Suppressor macrophage treated with lipopolysaccharide for 1 hour (primary cell): ENCODE results near the gene PRC1.

Experiments
- DNase-seq, 3 donors: peaks; one replicate each; pipeline ENCODE4 v3.0.0-alpha.2; 2020 to 2022

Gene PRC1

GRCh38 chr15:90953947-90954711 lies 40.2 kb downstream of the PRC1 start:
- no peak for DNase-seq

- DNase-seq, result no peak
Measured at GRCh38 chr15:90952901-90953677, 41.2 kb downstream of the PRC1 start.

GRCh38 chr15:90950676-90951075 lies 43.7 kb downstream of the PRC1 start:
- no peak for DNase-seq

DNA sequence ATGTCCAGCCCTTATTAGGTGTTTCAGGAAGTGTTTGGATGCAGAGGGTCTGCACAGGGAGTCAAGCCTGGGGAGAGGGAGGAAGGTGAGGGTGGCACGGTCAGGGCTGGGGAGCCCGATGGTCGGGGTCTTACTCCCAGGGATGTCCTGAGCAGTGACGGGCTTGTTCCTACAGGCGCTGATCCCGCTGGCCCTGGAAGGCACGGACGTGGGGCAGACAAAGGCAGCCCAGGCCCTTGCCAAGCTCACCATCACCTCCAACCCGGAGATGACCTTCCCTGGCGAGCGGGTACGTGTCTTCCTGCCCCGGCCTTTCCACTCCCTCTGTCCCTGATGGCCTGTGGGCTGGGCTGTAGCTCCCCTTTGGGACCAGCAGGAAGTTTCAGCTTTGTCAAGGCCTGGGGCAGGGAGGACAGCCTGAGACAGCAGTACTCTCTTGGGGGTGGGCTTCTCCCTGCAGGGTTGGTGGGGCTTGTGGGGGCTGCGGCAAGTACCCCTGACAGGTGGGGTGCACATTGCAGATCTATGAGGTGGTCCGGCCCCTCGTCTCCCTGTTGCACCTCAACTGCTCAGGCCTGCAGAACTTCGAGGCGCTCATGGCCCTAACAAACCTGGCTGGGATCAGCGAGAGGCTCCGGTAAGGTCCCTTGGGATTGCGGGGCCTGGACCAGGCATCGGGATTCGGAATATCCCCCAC lies 44.2 kb downstream of the PRC1 start:
- DNase-seq, result no peak

- DNase-seq, result no peak
Measured at GRCh38 chr15:90948506-90948905, 45.8 kb downstream of the PRC1 start.

- no peak for DNase-seq
Measured at GRCh38 chr15:90947577-90948357, 46.6 kb downstream of the PRC1 start.

DNA sequence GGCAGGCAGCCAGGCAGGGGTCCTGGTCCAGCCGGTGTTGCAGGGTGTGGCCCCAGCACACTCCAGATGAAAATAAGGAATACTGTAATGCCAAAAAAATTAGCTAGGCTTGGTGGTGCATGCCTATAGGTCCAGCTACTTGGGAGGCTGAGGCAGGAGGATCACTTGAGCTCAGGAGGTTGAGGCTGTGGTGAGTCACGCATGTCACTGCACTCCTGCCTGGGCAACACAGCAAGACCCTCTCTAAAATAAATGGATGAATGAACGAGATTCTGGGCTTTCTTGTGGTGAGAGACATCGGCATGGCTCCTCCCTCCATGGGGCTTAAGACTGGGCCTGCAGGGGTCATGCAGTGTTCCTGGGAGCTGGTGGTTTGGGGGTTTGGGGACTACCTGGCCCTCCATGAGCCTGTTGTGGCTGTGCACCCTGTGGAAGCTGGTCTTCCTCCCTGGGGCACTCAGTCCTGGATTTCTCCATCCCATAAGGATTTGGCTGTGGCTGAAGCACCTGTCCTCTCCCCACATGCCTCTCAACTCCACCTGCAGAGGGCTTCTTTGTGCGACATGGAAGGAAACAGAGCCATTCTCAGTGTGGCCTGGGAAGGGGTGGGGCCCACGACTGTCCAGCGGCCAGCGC lies 47.3 kb downstream of the PRC1 start:
- DNase-seq, result no peak

- no peak for DNase-seq
Measured at GRCh38 chr15:90946538-90946937, 47.8 kb downstream of the PRC1 start.

- peak in 2 of 3 donors; percentile 24 to 47 for DNase-seq
Measured at GRCh38 chr15:90945091-90945490, 49.2 kb downstream of the PRC1 start.

GRCh38 chr15:90942354-90943120 lies 51.8 kb downstream of the PRC1 start:
- no peak for DNase-seq

- no peak for DNase-seq
Measured at GRCh38 chr15:90941038-90941437, 53.3 kb downstream of the PRC1 start.

GRCh38 chr15:90939756-90940155 lies 54.6 kb downstream of the PRC1 start:
- DNase-seq, result no peak

DNA sequence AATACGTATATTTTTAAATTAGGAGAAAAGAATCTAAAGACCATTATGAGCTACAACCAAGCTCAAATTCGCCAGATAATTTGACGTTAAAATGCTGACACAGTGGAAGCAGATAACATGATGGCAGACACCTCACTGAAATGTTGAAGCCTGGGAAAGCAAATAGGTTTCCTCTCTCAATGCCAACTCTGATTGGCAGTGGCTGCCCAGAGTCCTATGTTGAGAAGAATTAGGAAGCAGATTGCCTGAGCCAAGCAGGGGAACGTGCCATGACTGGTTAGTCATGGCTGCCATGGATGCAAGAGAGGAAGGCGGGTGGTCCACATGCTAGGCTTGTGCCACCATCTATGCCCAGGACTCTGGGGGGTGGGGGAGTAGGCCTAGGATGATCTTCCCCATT lies 56.1 kb downstream of the PRC1 start:
- DNase-seq, result no peak

- no peak for DNase-seq
Measured at GRCh38 chr15:90936823-90937222, 57.5 kb downstream of the PRC1 start.

DNA sequence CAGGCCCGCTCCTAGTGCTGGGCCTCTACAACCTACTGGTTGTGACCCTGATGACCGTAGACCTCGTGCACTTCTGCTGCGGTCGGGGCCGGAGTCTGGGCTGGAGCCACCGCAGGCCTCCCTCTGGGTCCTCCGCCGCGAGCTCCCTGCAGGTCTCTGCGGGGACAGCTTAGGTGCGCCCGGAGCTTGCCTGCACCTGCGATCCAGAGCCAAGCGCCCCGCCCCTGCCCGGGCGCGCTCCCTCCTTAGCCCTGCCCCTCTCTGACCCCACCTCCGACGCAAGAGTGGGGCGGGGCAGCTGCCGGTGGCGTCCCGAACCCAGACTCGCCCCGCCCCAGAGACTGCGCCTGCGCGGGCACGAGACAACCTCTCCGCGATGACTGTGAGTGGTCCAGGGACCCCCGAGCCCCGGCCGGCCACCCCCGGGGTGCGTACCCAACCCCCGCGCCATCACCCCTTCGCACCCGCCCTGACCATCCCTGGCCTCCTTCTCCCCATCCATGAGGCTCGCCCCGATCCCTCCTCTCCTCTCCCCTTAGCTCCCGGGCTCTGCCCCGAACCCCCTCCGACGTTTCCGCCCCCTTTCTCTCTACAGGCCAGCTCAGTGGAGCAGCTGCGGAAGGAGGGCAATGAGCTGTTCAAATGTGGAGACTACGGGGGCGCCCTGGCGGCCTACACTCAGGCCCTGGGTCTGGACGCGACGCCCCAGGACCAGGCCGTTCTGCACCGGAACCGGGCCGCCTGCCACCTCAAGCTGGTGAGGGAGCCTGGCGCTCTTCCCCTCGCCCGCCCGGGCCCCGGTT lies 59.2 kb downstream of the PRC1 start, which contains the start of gene UNC45A:
Gene UNC45A, plus strand, starts transcription at position 337 of the 803 bp plus-strand sequence. Its CDS starts 40 bp downstream, at position 377.
- peak; percentile 88 to 96 (median 94) for DNase-seq

DNA sequence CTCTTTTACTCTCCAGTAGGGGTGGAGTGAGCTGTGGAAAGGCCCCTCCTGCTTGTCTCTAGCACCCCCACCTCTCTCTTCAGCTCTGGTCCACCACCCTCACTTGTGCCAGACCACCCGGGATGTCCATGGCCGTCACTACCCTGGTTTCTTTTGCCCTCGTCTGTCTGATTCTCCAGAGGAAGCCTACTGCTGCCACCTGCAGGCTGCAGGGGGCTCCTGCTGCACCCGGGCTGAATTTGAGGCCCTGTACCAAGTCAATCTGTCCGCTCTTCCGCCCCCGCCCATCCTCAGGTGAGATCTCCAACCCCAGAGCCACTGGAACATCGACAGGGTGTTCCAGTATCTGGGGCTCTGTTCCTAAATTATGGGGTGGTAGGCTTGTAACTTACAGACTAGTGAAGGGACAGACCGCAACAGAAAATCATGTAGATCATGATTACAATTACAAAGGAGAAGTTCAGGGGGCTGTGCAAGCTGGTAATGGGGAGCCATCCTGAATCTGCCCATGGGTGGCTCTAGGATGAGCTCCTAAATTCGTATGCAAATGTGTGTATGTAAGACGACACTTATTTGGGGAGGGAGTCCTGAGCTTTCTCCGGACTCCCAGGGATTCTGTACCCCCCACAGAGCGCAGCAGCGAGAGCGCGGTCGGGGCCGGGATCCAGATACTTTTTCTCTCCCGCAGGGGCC lies 59.9 kb downstream of the PRC1 start:
- peak; percentile 86 to 91 (median 86) for DNase-seq

DNA sequence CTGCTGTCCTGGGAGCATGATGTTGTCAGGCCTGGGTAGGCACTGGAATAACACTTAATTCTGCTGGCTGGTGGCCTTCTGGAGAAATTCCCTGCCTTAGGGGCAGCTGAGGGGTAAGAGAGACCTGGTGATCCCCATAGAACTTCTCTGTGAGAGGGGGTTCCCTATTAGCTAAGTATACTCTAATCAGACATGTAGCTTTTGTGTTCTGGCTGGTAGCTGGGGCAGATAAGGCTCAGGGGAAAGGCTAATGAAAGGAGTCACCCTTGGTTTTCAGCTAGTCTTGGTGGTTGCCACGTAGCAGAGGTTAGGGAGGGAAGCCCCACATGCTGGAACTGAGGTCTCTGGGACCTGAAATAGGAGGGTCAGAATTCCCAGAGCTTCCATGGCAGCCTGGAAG lies 61.0 kb downstream of the PRC1 start:
- DNase-seq, result no peak

GRCh38 chr15:90932660-90932991 lies 61.7 kb downstream of the PRC1 start:
- DNase-seq, result no peak

DNA sequence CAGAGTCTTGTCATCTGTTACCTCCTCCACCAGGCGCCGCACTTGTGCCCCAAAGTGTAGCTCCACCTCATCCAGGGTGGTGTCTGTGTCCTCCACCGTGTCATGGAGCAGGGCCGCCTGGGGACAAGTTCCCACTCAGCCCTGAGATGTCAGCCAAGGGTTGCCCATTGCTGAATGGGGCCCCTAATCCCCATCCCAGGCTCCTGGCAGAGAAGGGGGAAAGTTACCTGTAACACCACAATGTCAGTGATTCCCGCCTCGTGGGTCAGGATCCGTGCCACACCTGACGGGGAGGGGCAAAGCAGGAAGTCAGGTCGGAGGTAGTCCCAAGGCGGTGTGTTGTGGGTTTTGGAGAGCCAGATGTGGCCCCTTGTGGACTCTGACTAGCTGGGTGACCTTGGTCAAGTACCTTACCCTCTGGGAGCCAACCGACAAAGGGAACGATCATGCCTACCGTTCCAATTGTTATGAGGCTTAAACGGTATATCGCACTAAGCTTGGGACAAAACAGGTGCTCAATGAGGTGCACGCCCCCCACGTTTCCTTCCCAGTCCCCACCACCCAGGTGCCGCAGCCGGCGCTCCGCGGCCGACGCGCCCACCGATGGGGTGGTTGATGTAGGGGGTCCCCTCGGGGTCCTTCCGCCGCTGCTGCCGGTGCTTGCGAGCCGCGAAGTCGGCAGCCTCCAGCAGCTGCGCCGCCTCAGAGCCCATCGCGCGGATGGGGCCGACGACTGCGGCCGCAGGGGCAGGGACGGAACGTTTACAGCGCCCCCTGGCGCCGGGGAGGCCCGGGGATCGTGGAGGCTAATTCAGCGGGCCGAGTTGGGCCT lies 62.3 kb downstream of the PRC1 start, which contains the start of gene HDDC3:
Gene HDDC3, minus strand, starts transcription at position 722 of the 832 bp plus-strand sequence. Its CDS starts 9 bp downstream, at position 713.
- DNase-seq, result peak; percentile 93 to 97 (median 95)
